ENCODE measurements around the gene LAMA2.
A peak's percentile ranks its signal among the peaks of the same experiment; 100 is the strongest.

LAMA2 gene

DNA sequence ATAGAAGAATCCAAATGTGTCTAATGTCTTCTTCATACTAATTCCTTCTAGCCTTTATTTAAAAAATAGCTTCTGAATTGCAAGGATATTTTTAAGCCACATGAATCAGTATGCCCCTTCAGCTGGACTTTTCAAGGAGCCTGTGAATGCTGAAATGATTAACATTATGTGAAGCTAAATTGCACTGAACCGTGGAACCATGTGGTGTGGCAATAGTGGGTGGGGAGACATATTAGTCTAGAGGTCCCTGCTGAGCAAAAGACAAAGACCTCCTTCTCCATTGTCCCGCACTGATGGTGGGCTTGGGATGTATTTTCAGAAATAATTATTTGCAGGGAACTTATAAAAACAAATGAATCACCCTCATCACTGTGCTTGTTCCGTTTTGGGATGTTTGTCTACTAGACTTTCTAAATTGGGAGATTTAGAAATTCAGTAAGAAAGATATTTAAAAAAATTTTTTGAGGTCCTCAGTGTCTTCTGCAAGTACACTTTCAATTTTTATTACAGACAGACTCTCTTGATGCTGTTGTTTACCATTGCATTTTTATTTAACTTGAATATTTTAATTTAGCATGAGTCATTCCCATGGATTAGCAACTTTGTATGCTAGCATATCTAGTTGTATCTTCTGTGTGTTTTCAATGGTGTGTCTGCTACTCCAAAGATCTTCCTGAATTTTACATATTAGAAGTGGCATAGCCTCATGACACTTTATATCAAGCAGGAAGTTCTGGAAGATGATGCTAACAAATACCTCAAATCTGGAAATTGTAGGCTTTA, 238.1 kb downstream of the LAMA2 start:
- TF ChIP-seq CREB1 (IDR thresholded peaks at IDR 0.05; ENCODE audit: low read depth), result no peak
- TF ChIP-seq CEBPB (IDR thresholded peaks at IDR 0.05), result peak; percentile 48; the same call in 1 of the 2 replicates

DNA sequence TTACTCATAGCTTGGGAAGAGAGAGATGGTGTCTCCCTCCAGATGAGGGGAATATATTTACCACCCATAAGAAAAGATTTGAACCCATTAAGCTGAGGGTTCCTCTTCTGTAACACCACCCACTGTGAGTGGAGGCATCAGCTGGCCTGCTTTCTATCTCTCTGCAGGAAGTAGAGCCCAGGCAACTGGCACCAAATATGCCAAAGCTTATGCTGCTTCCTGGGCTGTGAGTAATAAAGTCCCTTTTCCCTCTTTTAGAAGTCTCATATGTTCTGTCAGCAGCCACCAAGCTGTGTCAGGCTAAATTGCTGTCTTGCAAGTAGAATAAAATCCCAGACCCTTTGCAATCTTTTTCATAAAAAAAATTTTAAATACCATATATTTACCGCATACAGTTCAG, 241.4 kb downstream of the LAMA2 start:
- TF ChIP-seq RAD21 (IDR thresholded peaks at IDR 0.05; ENCODE audit: low read depth), result no peak
- no peak for TF ChIP-seq EP300 (IDR thresholded peaks at IDR 0.05; ENCODE audit: borderline replicate concordance)
- TF ChIP-seq, protein P1, sequence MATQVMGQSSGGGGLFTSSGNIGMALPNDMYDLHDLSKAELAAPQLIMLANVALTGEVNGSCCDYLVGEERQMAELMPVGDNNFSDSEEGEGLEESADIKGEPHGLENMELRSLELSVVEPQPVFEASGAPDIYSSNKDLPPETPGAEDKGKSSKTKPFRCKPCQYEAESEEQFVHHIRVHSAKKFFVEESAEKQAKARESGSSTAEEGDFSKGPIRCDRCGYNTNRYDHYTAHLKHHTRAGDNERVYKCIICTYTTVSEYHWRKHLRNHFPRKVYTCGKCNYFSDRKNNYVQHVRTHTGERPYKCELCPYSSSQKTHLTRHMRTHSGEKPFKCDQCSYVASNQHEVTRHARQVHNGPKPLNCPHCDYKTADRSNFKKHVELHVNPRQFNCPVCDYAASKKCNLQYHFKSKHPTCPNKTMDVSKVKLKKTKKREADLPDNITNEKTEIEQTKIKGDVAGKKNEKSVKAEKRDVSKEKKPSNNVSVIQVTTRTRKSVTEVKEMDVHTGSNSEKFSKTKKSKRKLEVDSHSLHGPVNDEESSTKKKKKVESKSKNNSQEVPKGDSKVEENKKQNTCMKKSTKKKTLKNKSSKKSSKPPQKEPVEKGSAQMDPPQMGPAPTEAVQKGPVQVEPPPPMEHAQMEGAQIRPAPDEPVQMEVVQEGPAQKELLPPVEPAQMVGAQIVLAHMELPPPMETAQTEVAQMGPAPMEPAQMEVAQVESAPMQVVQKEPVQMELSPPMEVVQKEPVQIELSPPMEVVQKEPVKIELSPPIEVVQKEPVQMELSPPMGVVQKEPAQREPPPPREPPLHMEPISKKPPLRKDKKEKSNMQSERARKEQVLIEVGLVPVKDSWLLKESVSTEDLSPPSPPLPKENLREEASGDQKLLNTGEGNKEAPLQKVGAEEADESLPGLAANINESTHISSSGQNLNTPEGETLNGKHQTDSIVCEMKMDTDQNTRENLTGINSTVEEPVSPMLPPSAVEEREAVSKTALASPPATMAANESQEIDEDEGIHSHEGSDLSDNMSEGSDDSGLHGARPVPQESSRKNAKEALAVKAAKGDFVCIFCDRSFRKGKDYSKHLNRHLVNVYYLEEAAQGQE (IDR thresholded peaks at IDR 0.05; ENCODE audit: low read depth), result no peak
- no peak for TF ChIP-seq EGR1 (IDR thresholded peaks at IDR 0.05)
- TF ChIP-seq YY1 (IDR thresholded peaks at IDR 0.05; ENCODE audit: low read depth), result no peak
- TF ChIP-seq ZBTB7A (IDR thresholded peaks at IDR 0.05; ENCODE audit: low read depth), result no peak
- no peak for TF ChIP-seq CREB1 (IDR thresholded peaks at IDR 0.05; ENCODE audit: low read depth)
- TF ChIP-seq, protein P2, sequence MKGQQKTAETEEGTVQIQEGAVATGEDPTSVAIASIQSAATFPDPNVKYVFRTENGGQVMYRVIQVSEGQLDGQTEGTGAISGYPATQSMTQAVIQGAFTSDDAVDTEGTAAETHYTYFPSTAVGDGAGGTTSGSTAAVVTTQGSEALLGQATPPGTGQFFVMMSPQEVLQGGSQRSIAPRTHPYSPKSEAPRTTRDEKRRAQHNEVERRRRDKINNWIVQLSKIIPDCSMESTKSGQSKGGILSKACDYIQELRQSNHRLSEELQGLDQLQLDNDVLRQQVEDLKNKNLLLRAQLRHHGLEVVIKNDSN (IDR thresholded peaks at IDR 0.05), result no peak
- no peak for TF ChIP-seq FOXM1 (IDR thresholded peaks at IDR 0.05; ENCODE audit: borderline replicate concordance, low read depth)
- no peak for TF ChIP-seq NFIC (IDR thresholded peaks at IDR 0.05)
- TF ChIP-seq, protein P3, sequence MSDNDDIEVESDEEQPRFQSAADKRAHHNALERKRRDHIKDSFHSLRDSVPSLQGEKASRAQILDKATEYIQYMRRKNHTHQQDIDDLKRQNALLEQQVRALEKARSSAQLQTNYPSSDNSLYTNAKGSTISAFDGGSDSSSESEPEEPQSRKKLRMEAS (IDR thresholded peaks at IDR 0.05), result no peak
- no peak for TF ChIP-seq TEAD4 (IDR thresholded peaks at IDR 0.05)

DNA sequence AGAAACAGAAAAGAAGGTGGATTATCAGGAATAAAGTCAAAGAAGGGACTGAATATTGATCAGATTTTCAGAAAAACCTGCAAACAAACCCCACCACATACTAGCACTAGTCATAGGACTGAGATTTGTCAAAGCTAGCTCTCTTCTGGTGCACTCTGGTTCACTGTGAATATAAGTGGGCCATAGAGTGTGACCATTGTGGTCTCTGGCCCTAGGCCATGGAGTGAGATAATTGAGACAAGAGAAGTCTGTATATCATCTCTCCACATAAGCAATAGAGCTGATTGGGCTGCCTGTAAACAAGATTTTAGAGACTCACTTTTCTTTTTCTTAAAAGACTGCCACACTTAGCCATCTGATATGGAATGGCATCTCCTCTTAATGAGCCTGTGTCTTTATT, 247.2 kb downstream of the LAMA2 start:
- TF ChIP-seq ZBTB7A (IDR thresholded peaks at IDR 0.05; ENCODE audit: low read depth) (no peak), CEBPB (IDR thresholded peaks at IDR 0.05) (no peak), EGR1 (IDR thresholded peaks at IDR 0.05) (no peak), TEAD4 (IDR thresholded peaks at IDR 0.05) (no peak), TCF12 (IDR thresholded peaks at IDR 0.05; ENCODE audit: low read depth) (no peak), RAD21 (IDR thresholded peaks at IDR 0.05; ENCODE audit: low read depth) (no peak), NFIC (IDR thresholded peaks at IDR 0.05) (no peak)
- TF ChIP-seq, protein P1 (IDR thresholded peaks at IDR 0.05; ENCODE audit: low read depth), result no peak

DNA sequence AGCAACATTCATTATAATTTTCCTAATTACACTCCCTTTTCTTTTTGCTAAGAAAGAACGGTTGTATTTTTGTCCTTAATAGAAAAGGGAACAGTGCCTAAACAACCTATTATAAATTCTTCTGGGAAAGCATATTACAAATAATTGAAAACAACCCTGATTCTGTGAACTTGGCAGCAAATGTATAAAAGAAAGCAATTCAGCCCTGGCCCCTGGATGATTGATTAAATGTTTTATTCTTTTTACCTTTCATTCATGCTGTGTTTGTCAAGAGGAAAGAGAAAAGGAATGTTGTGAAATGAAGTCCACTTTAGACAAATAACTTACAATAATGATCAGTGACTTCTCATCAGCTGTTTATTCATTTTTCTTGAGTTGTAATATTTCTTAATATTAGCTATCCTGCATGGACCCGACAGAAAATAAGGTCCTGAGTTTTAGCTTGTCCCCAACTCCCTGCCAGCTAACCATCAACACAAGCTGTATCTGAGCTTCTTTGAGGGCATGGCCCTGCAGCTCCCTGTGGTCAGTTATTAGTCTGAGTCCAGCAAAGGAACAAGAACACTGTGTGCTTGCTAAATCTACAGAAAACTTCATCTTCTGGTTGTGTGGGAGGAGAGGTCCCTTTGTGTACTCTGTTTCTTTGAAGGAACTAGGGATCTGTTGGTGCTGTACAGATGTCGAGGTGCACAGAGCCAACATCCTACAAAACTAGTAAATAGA, 248.2 kb downstream of the LAMA2 start:
- TF ChIP-seq RAD21 (IDR thresholded peaks at IDR 0.05; ENCODE audit: low read depth) (no peak), CEBPB (IDR thresholded peaks at IDR 0.05) (no peak), ZBTB7A (IDR thresholded peaks at IDR 0.05; ENCODE audit: low read depth) (no peak), TCF12 (IDR thresholded peaks at IDR 0.05; ENCODE audit: low read depth) (no peak), FOXM1 (IDR thresholded peaks at IDR 0.05; ENCODE audit: borderline replicate concordance, low read depth) (no peak), EGR1 (IDR thresholded peaks at IDR 0.05) (no peak), CREB1 (IDR thresholded peaks at IDR 0.05; ENCODE audit: low read depth) (no peak), NFIC (IDR thresholded peaks at IDR 0.05) (no peak), YY1 (IDR thresholded peaks at IDR 0.05; ENCODE audit: low read depth) (no peak), TEAD4 (IDR thresholded peaks at IDR 0.05) (no peak), EP300 (IDR thresholded peaks at IDR 0.05; ENCODE audit: borderline replicate concordance) (no peak), TAF1 (IDR thresholded peaks at IDR 0.05; ENCODE audit: low read depth) (no peak)
- TF ChIP-seq, protein P3 (IDR thresholded peaks at IDR 0.05), result no peak
- TF ChIP-seq, protein P2 (IDR thresholded peaks at IDR 0.05), result no peak
- TF ChIP-seq, protein P1 (IDR thresholded peaks at IDR 0.05; ENCODE audit: low read depth), result no peak
